Measurements from ENCODE around the gene HDAC4.
A peak's percentile ranks its signal among the peaks of the same experiment; 100 is the strongest.
"Not testable (repeated sequence)": the region's sequence is repeated elsewhere in the genome, so short reads cannot be mapped to it uniquely, and the experiment has no call there.

HDAC4 gene

DNA sequence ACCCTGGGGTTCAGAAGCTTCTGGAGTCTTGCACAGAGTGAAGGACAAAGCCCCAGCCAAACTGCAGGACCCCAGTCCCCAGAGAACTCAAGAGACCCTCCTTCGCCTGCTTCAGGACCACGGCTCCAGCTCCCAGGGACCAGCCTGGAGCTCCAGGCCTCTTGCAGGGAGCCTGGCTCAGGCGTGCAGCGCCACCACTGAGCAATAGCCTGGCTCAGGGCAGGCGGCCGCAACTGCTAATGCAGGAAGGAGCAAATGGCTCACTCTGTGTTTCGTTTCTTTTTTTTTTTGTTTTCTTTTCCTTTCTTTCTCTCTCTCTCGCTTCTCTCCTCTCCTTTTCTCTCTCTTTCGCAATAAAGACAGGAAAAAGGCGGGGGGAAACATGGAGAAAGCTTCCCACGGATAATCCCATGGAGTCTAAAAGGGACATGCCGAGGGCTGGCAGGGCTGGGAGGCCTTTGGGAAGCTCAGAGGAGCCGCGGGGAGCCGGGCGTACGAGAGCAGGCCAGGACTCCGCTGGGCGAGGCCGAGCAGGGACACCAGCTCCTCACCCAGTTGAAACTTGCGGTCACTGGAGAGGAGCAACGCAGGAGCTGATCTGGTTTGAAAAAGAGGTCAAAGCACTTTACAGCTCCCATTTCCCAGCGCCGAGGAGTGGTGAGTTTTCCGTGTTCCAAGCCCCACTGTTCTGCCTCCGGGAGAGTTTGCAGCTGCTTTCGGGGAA, 308.1 kb downstream of the HDAC4 start:
- no peak for DNase-seq

DNA sequence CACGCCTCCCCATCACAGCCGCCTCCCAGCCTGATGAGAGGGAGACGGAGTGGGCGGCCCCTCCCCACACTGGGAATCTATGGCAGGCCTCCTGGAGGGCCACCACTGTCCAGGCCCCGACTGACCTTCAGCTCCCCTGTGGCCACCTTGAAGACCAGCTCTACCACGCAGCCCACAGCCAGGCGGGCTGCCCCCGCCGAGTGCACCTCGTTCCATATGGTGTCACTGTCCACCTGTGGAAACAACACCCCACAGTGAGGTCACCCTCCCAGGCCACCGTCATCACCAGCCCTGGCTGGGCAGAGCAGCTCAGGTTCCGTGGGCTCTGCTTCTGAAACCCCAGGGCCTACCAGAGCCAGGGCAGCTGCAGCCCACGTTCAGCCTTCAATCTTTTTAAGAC, 310.9 kb downstream of the HDAC4 start:
- no peak for DNase-seq

DNA sequence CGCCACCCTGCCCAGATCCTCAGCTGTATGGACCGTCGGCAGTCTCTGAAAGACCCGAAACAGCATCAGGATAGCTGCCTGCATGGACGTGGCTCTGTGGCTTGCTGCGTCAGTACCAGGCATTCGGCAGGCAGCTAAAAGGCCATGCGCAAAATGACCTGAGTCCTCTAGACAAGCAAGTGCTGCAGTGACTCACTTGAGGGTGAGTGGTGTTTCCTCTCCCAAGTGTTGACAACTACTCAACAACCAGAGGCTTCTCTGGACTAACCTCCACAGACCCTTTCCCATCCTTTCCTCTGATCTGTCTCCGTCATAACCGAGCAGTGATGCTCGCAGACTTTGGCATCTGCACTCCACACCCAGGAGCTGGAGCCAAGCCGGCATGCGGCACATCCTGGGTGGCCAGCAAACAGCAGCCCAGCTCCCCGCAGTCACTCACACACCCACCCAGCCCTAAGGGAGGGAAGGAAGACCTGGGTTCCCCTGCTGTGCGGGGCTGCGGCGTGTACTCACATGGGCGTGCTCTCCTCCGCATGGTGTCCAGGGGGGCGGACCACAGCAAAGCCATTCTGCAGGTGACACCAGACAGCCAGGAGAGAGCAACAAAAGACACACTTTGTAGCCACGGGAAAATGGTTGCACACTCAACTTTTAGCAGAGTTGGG, 313.6 kb downstream of the HDAC4 start:
- no peak for DNase-seq

DNA sequence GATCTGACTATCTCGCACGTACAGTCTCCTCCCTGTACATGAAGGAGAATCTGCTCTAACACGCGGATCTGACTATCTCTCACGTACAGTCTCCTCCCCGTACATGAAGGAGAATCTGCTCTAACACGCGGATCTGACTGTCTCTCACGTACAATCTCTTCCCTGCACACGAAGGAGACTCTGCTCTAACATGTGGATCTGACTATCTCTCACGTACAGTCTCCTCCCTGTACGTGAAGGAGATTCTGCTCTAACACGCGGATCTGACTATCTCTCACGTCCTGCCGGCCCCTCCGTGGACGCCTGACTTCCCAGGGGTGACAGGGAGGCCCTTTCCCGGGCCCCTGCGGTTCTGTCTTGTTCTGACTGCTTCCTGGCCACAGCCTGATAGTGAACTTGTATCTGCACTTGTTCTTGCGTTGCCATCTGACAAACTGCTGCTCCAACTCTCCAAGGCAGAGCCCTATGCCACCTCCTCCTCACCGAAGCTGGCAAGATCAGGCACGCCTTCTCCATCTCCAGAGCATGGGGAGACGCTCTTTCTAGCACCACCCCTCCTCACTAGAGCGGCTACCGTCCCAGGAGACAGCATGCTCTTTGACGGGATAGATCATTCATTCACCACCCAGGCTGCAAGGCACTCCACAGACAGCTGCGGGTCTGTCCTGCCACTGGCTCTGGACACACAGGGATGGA, 314.3 kb downstream of the HDAC4 start:
- DNase-seq: no peak

DNA sequence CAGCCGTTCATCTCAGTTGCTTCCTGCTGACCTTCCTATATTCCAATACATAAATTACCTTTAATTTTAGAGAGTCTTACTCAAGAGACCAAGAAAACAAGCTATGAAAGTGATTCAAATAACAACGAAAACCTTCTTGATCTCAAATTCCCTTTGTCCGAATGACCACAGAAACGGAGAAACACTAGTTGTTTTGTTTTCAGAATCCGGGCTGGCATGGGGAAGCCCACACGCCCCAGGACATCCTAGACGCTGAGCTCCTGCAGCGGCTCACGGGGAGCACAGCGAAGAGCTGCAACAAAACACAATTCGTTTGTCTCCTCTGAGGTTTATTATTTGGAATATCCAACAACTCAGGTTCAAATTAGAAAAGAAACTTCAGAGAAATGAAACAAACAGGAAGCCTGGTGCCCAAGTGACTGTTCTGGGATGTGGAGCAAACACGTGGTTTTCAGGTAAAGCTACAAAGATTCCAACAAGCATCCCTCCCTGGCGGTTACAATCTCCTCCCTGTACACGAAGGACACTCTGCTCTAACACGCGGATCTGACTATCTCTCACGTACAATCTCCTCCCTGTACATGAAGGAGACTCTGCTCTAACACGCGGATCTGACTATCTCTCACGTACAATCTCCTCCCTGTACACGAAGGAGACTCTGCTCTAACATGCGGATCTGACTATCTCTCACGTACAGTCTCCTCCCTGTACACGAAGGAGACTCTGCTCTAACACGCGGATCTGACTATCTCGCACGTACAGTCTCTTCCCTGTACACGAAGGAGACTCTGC, 315.4 kb downstream of the HDAC4 start:
- no peak for DNase-seq

DNA sequence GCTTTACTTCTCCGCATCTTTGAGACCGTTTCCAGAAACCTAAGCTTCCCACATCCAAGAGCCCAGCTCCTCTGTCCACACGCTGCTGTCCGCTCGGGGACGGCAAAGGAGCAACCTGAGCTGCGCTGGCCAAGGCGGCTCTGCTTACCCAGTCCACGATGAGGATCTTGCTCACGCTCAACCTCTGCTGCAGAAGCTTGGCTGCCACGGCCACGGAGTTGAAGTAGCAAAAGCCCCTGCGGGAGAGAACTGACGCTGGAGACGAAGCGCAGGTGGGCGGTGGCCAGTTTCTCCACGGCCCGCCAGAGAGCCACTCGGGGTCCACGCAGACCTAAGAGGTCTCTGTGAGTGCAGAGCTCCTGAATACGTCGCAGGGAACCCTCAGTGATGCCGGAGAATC, 316.8 kb downstream of the HDAC4 start:
- DNase-seq: no peak

DNA sequence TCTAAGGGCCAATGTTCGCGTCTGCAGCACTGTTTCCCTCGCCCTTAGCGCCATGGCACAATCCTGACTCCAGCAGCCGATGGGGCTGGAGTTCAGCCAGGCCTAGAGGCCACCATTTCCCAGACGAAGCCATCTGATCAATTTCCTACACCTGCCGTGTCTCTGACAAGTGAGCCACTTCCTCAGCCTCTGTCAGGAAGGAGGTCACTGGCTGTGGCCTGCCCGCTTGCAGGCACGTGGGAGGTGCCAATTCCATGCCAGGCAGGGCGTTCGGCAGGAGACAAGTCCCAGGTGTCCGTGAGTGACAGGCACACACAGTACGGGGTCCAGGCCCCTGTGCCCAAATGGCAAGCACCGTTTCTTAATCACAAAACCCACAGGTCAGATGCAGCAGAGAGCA, 318.4 kb downstream of the HDAC4 start:
- no peak for DNase-seq

DNA sequence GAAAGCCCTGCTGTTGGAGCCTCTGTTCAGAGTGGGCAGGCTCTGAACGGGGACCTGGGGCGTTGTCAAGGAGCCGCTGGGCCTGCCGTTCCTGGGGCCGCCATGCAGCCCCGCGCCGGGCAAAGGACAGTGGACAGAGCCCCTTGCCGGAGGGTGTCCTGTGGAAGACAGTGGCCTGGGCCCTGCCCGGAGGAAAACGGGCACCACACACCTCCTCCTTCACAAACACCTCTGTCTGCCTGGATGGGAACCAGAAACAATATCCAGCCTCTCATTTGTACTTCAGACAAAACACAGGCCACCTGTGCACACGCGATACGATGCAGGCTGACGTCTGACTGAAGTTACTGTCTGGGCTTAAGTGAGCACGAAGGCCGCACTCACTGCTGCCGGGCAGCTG, 319.2 kb downstream of the HDAC4 start:
- DNase-seq: no peak

DNA sequence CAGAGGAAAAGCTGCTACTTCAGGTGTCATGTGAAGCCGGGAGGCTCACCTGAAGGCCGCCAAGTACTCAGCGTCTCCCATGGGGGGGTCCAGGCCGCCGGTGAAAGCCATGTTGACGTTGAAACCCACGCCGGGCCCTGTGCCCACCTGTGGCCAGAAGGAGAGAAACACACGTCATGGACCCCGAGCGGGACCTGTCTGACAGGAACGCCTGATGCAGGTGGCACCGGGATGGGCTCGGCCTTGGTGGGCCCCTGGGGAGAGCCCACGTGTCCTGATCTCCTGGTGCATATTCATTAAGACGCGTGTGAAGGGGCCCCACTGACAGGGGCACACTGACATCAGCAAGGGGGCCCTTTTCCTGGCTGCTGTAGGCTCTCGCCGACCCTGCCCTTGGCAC, 319.8 kb downstream of the HDAC4 start:
- no peak for DNase-seq

DNA sequence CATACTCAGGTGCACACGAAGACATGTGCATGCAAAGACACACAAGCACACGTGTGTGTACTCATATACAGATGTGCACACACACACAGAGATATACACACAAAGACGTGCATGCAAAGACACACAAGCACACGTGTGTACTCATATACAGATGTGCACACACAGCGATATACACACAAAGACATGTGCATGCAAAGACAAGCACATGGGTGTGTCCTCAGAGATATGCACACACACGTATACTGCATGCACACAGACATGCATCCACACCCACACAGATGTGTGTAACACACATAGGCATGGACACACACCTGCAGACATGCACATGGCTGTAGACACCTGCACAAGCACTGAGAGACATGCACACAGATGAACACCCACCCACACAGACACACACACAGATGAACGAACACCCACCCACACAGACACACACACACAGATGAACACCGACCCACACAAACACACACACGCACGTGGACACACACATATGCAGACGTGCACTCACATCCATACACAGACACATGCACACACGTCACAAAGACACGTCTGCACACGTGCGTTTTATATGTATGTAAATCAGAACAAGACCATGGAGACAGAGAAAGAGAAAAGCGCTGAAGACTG, 321.0 kb downstream of the HDAC4 start:
- DNase-seq: no peak

DNA sequence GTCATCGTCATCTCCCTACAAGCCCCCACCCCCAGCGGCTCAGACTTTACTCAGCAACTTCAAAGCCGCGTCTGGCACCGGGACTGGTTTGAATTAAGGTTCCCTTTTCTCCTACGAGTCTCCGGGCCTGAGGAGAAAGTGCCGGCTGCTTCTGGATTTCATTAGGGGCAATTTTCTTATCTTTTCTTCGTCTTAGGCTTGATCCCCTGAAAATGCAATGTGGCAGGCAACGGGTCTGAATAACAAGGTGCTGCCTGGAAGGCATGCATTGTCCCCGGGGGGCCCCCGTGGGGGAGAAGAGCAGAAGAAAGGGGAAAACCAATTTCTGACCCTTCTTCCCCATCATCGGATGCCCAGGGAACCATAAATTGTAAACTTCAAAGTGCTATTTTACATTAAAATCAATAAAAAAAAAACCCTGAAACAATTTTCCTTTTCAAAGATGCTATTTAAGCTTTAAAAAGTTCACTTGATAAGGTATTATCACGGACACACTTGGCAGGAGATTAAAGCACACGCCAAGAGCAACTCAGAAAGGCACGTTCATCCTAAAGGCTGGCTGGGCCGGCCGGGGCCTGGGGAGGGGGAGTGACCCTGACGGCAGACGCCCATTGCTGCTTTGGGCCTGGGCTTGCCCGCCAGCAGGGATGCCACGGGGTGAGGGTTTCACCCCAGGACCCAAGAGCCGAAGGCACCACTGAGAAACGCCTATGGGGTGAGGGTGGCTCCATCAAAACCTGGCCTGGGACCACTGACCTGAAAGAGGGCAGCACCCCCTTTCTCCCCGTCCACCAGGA, 322.5 kb downstream of the HDAC4 start:
- DNase-seq: no peak

DNA sequence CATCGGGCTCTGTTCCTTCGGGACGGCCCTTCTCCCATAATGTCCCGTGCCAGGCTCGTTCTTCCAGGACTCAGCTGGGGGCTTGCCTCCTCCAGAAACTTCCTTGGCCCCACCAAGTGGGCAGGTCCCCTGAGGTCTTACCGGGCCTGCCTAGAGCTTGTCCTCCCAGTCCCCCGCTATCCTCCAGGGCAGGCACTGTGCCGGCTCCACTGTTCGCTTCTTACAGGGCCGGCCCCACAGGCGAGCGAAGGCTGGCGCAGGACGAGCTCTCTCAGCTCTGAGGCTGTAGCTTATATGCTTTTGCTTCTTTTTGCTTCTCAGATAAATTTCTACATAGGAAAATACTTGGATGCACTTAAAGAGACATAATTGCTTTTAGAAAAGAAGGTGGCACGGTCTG, 323.6 kb downstream of the HDAC4 start:
- no peak for DNase-seq

DNA sequence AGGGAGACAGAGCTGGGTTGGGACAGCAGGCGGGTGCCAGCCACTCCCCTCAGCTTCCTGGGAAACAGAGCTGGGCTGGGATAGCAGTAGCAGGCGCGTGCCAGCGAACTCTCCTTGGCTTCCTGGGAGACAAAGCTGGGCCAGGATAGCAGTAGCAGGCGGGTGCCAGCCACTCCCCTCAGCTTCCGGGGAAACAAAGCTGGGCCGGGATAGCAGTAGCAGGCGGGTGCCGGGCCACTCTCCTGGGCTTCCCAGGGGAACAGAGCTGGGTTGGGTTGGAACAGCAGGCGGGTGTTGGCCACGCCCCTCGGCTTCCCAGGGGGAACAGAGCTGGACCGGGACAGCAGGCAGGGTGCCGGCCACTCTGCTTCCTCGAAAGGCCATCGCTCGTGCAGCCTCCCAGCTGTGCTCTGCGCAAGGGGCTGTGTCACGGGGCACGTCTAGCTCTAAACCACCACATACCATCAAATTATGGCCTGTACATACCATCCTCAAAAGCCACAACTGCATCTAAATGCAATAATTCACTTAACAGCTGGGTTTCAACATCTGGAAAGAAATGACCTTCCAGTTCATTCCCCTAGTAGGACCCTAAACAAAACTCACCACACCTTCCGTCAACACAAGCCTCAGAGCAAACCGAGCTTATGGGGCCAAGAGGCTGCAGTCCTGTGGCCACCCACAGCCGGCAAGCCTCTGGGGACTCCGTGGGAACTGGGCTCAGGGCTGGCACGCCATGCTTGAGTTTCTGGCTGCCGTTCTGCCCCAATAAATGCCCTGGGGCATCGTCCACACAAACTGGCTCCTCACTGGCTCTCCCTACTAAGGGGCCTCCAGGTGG, 324.7 kb downstream of the HDAC4 start:
- DNase-seq: peak; percentile 48

DNA sequence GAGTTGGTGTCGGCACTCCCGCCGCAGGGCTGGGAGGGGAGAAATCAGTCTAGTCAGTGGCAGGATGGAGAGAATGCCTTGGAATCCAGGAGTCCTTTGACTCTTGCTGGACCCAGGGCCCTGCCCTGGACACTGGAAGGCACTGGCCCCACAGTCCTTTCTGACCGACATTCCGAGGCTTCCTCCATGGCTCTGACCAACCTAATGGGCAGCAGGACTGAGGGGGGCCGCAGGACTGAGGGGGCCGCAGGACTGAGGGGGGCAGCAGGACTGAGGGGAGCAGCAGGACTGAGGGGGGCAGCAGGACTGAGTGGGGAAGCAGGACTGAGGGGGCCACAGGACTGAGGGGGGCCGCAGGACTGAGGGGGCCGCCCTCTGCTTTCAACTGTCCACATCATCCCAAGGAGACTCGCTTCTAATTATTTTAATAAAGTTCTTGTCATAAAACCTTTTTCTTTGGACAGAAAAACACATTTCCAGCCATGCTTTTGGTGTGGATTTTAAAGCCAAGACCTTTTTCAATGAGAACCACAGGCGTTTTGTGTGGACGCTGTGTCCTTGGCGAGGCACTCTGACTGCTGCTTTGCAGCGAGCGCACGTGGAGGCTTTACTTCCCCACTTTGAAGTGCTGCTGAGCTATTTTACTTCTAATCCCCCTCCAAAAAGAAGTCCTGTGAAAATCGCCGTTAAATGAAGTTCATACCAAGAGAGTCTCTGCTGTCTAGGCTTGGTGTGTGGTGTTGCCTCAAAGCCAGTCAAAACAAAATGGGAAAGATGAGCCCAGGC, 326.9 kb downstream of the HDAC4 start:
- DNase-seq: no peak

DNA sequence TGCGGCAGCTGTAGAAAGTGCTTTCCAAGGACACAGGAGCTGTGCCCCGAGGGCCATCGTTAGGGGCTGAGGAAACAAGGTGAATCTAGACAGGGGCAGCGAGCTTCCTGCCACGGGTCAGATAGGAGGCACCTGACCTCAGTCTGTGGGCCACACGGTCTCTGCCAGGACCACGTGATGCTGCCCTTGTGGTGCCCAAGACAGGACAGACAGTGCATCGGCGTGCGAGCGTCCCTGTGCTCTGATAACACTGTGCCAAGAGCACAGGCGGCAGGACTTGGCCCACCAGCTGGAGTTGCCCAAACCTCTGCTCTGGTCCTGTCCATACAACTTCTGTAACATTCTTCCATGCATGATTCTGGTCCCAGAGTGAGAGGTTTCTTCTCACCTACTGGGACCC, 327.6 kb downstream of the HDAC4 start:
- no peak for DNase-seq

DNA sequence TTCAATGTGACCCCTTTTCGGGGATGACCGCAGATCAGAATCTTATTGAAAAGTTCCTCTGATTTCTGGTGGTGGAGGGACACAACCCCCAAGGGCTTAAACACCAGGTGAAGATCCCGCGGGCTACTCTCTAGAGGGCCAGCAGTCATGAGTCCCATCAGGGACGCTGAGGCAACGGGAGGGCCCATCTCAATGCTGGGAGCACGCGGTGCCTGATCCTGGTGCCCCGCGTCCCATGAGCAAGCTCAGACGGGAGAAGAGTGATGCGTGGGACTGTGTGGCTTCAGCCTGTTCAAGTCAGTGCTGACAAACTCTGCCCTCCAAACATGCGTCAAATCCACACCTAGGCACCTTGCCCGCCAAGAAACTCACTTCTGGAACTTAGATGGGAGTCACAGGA, 328.0 kb downstream of the HDAC4 start:
- DNase-seq: no peak

DNA sequence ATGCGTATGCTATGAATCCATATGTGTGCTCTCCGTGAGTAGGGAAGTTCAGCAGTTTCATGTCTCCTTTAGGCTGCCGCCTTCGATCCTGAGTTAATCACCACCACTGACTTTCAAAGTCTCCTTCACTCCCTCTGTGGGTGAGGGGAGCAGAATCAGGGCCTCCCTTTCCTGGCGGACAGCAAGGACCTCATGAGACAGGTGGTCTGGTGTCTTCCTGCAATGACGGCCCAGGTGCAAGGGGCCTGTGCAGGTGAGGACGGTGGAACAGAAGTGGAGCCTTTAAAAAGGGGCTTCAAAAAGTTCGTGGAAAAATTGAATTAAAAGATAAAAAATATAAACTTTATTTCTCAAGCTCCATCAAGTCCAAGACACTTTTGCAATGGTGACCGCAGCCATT, 330.4 kb downstream of the HDAC4 start:
- no peak for DNase-seq

DNA sequence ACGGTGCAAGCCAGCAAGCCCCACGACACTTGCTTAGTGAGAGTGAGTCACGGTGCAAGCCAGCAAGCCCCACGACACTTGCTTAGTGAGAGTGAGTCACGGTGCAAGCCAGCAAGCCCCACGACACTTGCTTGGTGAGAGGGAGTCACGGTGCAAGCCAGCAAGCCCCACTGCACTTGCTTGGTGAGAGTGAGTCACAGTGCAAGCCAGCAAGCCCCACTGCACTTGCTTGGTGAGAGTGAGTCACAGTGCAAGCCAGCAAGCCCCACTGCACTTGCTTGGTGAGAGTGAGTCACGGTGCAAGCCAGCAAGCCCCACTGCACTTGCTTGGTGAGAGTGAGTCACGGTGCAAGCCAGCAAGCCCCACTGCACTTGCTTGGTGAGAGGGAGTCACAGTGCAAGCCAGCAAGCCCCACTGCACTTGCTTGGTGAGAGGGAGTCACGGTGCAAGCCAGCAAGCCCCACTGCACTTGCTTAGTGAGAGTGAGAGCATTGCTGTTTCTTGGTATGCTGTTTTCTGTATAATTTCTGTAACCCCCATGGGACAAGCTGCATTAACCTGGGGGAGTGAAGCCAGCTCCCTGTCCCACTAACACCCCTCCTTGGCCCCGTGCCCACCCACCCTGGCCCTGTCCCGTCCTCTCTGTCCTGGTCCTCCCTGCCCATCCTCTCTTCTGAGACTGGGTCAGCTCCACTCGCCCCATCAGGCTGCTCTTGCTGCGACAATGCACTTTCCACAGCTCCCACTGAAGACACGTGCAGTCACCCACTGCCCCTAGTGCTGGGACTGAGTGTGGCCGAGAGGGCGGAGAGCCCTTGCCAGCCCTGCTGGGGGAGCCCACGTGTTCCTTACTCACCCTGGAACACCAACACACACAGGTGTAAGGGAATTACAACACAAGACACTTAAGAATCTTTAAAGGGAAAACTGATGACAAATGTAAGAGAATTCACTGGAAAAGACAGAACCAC, 331.2 kb downstream of the HDAC4 start:
- DNase-seq: not testable (repeated sequence)

DNA sequence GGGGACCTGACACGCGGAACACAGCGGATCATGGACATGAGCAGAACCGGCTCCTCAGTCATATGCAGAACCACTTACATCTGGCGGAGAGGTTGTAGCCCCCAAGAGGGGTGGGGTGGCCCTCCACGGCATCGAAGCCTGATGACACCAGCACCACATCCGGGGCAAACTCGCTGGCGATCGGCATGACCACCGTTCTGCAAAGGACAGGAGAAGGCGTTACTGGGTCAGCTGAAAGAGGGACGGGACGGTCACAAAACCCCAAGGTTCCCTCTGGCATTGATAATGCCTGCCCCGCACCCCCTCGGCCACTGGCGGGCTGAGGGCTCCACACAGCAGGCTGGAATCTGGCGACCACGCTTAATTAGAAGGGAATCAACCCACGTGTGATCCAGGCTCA, 332.4 kb downstream of the HDAC4 start:
- DNase-seq: no peak

Data from DMS153 (cell line).